ENCODE measurements around the gene NEURL1B.

- TF ChIP-seq CTCF (IDR thresholded peaks at IDR 0.05; ENCODE audit: low read depth, low read length) (no peak), POLR2A (IDR thresholded peaks at IDR 0.05; ENCODE audit: extremely low read depth, insufficient read length) (no peak)
Observed at GRCh38 chr5:172646716-172647285, 5.7 kb downstream of the NEURL1B start.
